ENCODE results near the gene SGTA.

DNA sequence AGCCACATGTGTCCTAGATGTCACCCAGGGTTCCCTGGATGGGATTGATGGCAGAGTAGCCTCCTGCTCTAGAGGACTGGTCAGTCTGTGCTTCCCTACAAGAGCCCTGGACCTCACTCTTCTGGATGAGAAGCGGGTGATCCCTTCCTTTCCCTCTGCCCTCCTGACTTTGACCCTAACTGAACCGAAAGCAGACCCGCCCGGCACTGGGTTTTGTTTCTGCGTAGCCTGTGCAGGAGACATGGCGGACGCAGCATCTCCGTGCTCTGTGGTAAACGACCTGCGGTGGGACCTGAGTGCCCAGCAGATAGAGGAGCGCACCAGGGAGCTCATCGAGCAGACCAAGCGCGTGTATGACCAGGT lies 7.1 kb upstream of the SGTA start:
- TF ChIP-seq, protein P1, sequence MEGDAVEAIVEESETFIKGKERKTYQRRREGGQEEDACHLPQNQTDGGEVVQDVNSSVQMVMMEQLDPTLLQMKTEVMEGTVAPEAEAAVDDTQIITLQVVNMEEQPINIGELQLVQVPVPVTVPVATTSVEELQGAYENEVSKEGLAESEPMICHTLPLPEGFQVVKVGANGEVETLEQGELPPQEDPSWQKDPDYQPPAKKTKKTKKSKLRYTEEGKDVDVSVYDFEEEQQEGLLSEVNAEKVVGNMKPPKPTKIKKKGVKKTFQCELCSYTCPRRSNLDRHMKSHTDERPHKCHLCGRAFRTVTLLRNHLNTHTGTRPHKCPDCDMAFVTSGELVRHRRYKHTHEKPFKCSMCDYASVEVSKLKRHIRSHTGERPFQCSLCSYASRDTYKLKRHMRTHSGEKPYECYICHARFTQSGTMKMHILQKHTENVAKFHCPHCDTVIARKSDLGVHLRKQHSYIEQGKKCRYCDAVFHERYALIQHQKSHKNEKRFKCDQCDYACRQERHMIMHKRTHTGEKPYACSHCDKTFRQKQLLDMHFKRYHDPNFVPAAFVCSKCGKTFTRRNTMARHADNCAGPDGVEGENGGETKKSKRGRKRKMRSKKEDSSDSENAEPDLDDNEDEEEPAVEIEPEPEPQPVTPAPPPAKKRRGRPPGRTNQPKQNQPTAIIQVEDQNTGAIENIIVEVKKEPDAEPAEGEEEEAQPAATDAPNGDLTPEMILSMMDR (tag by site-specific recombination; IDR thresholded peaks at IDR 0.05) = no peak
- no peak for TF ChIP-seq REPIN1 (tag by site-specific recombination; IDR thresholded peaks at IDR 0.05; ENCODE audit: low read depth)
- TF ChIP-seq PRDM1 (tag by site-specific recombination; IDR thresholded peaks at IDR 0.05) = no peak
- TF ChIP-seq ZNF133 (tag by site-specific recombination; IDR thresholded peaks at IDR 0.05) = no peak
- TF ChIP-seq ZNF174 (tag by site-specific recombination; IDR thresholded peaks at IDR 0.05) = no peak
- no peak for TF ChIP-seq BCL11A (tag by site-specific recombination; IDR thresholded peaks at IDR 0.05; ENCODE audit: low read depth)
- no peak for TF ChIP-seq ZEB2 (tag by site-specific recombination; IDR thresholded peaks at IDR 0.05)
- TF ChIP-seq, protein P2, sequence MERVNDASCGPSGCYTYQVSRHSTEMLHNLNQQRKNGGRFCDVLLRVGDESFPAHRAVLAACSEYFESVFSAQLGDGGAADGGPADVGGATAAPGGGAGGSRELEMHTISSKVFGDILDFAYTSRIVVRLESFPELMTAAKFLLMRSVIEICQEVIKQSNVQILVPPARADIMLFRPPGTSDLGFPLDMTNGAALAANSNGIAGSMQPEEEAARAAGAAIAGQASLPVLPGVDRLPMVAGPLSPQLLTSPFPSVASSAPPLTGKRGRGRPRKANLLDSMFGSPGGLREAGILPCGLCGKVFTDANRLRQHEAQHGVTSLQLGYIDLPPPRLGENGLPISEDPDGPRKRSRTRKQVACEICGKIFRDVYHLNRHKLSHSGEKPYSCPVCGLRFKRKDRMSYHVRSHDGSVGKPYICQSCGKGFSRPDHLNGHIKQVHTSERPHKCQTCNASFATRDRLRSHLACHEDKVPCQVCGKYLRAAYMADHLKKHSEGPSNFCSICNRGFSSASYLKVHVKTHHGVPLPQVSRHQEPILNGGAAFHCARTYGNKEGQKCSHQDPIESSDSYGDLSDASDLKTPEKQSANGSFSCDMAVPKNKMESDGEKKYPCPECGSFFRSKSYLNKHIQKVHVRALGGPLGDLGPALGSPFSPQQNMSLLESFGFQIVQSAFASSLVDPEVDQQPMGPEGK (tag by site-specific recombination; IDR thresholded peaks at IDR 0.05) = no peak
